Measurements from ENCODE around the gene GPHN. TPM values are rescaled to one million over a fixed set of nuclear protein-coding genes. Genes with fewer than 3 reads are reported as not detected.
"Not testable (repeated sequence)": the region's sequence is repeated elsewhere in the genome, so short reads cannot be mapped to it uniquely, and the experiment has no call there.

GPHN gene
- polyA plus RNA-seq, 1 of the 3 experiments (the other 2 are of a cell fraction): 6.9 TPM

DNA sequence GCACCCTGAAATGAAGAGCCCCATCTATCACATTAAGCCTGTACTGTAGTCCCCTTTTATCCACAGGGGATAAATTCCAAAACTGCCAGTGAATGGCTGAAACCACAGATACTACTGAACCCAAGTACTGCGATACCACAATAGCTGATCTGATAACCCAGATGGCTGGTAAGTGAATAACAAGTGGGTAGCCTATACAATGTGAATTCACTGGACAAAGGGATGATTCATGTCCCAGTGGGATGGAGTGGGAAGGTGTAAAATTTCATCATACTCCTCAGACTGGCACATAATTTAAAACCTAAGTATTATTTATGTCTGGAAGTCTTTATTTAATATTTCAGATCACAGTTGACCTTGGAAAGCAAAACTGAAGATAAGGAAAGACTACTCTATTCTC lies 201.3 kb downstream of the GPHN start:
- CTCF ChIA-PET: no interaction called here
- H2AFZ ChIP-seq (ENCODE audit: low read depth): no peak overlapping the region
- no peaks in the 10 kb centered on the region for H3K4me1 ChIP-seq (ENCODE audit: control insufficient read depth in 1 of 2, insufficient read depth in 2 of 2, low read depth in 1 of 2, low read length in 1 of 2)
- TF ChIP-seq SIN3A (IDR thresholded peaks at IDR 0.05; ENCODE audit: borderline replicate concordance, low read depth, low read length) (no peak), NFIC (IDR thresholded peaks at IDR 0.05; ENCODE audit: borderline replicate concordance) (no peak), TCF12 (IDR thresholded peaks at IDR 0.05) (no peak), EP300 (IDR thresholded peaks at IDR 0.05; ENCODE audit: borderline replicate concordance in 1 of 2, low read depth in 1 of 2, low read length in 1 of 2) (no peak), POLR2AphosphoS5 (IDR thresholded peaks at IDR 0.05; ENCODE audit: low read depth, low read length) (no peak), RFX5 (IDR thresholded peaks at IDR 0.05; ENCODE audit: low read length) (no peak), MXI1 (IDR thresholded peaks at IDR 0.05; ENCODE audit: low read depth, low read length) (no peak), NRF1 (IDR thresholded peaks at IDR 0.05; ENCODE audit: low read depth, low read length) (no peak), TEAD4 (IDR thresholded peaks at IDR 0.05; ENCODE audit: borderline replicate concordance, insufficient read depth) (no peak), FOSL2 (IDR thresholded peaks at IDR 0.05; ENCODE audit: borderline replicate concordance, low read depth) (no peak), RXRA (IDR thresholded peaks at IDR 0.05; ENCODE audit: borderline replicate concordance, low read depth) (no peak)
- TF ChIP-seq, protein P1, sequence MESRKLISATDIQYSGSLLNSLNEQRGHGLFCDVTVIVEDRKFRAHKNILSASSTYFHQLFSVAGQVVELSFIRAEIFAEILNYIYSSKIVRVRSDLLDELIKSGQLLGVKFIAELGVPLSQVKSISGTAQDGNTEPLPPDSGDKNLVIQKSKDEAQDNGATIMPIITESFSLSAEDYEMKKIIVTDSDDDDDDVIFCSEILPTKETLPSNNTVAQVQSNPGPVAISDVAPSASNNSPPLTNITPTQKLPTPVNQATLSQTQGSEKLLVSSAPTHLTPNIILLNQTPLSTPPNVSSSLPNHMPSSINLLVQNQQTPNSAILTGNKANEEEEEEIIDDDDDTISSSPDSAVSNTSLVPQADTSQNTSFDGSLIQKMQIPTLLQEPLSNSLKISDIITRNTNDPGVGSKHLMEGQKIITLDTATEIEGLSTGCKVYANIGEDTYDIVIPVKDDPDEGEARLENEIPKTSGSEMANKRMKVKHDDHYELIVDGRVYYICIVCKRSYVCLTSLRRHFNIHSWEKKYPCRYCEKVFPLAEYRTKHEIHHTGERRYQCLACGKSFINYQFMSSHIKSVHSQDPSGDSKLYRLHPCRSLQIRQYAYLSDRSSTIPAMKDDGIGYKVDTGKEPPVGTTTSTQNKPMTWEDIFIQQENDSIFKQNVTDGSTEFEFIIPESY (IDR thresholded peaks at IDR 0.05; ENCODE audit: borderline replicate concordance, low read depth): no peak
- H3K4me3 ChIP-seq (ENCODE audit: low read depth in 2 of 2, low read length in 1 of 2): no peak overlapping the region
- H3K36me3 ChIP-seq (replicated peaks in 1 of 2; ENCODE audit: control insufficient read depth in 1 of 2, insufficient read depth in 2 of 2, low read length in 1 of 2): no peaks in the 10 kb centered on the region
- WGBS (ENCODE audit: low lambda C conversion rate): 42% methylated on average over 1 of the region's 1 CpG
- no peaks in the 10 kb centered on the region for H3K9me2 ChIP-seq
- H4K20me1 ChIP-seq (ENCODE audit: insufficient read depth): no peaks in the 10 kb centered on the region
- H3K9ac ChIP-seq: no peak overlapping the region
- no peak for DNase-seq
- H3K27ac ChIP-seq (ENCODE audit: low read depth in 2 of 2, low read length in 1 of 2): no peak overlapping the region
- no peaks in the 10 kb centered on the region for H3K9me3 ChIP-seq
- no peaks in the 10 kb centered on the region for H3F3A ChIP-seq (replicated peaks; ENCODE audit: insufficient read depth)
- POLR2A ChIA-PET: no interaction called here
- no peaks in the 10 kb centered on the region for H3K27me3 ChIP-seq (ENCODE audit: insufficient read depth)
- no peak overlapping the region for H3K4me2 ChIP-seq
- H3K79me2 ChIP-seq (ENCODE audit: insufficient read depth): no peaks in the 10 kb centered on the region

DNA sequence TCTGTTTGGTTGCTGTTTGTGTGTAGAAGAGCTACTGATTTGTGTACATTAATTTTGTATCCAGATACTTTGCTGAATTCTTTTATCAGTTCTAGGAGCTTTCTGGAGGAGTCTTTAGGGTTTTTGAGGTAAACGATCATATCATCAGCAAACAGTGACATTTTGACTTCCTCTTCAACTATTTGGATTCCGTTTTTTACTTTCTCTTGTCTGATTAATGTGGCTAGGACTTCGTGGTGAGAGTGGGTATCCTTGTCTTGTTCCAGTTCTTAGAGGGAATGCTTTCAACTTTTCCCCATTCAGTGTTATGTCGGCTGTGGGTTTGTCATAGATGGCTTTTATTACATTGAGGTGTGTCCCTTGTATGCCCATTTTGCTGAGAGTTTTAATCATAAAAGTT lies 206.3 kb downstream of the GPHN start:
- H2AFZ ChIP-seq (ENCODE audit: low read depth); H3K27ac ChIP-seq (ENCODE audit: low read depth in 2 of 2, low read length in 1 of 2); H3K4me3 ChIP-seq (ENCODE audit: low read depth in 2 of 2, low read length in 1 of 2); H3K4me1 ChIP-seq (ENCODE audit: control insufficient read depth in 1 of 2, insufficient read depth in 2 of 2, low read depth in 1 of 2, low read length in 1 of 2); POLR2A ChIA-PET; DNase-seq; H3K79me2 ChIP-seq (ENCODE audit: insufficient read depth); H3K27me3 ChIP-seq (ENCODE audit: insufficient read depth); H3K9ac ChIP-seq; CTCF ChIA-PET; H4K20me1 ChIP-seq (ENCODE audit: insufficient read depth); H3K9me2 ChIP-seq; H3K36me3 ChIP-seq (replicated peaks in 1 of 2; ENCODE audit: control insufficient read depth in 1 of 2, insufficient read depth in 2 of 2, low read length in 1 of 2); H3K9me3 ChIP-seq; H3K4me2 ChIP-seq; H3F3A ChIP-seq (replicated peaks; ENCODE audit: insufficient read depth): not testable (repeated sequence)
- WGBS (ENCODE audit: low lambda C conversion rate): 61% methylated on average over 4 of the region's 4 CpGs

DNA sequence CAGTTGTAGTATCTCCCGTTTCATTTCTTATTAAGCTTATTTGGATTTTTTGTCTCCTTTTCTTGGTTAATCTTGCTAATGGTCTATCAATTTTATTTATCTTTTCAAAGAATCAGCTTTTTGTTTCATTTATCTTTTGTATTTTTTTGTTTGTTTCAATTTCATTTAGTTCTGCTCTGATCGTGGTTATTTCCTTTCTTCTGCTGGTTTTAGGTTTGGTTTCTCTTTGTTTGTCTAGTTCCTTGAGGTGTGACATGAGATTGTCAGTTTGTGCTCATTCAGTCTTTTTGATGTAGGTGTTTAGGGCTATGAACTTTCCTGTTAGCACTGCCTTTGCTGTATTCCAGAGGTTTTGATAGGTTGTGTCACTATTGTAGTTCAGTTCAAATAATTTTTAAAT lies 207.4 kb downstream of the GPHN start:
- CTCF ChIA-PET: not testable (repeated sequence)
- WGBS (ENCODE audit: low lambda C conversion rate): 80% methylated on average over 2 of the region's 2 CpGs

More for the DNA sequence above, 207.4 kb downstream of the GPHN start:
- H3K79me2 ChIP-seq (ENCODE audit: insufficient read depth); H3K27ac ChIP-seq (ENCODE audit: low read depth in 2 of 2, low read length in 1 of 2); H3K36me3 ChIP-seq (replicated peaks in 1 of 2; ENCODE audit: control insufficient read depth in 1 of 2, insufficient read depth in 2 of 2, low read length in 1 of 2); H3K27me3 ChIP-seq (ENCODE audit: insufficient read depth); H3K4me1 ChIP-seq (ENCODE audit: control insufficient read depth in 1 of 2, insufficient read depth in 2 of 2, low read depth in 1 of 2, low read length in 1 of 2); H4K20me1 ChIP-seq (ENCODE audit: insufficient read depth); POLR2A ChIA-PET; H3K4me3 ChIP-seq (ENCODE audit: low read depth in 2 of 2, low read length in 1 of 2); H3F3A ChIP-seq (replicated peaks; ENCODE audit: insufficient read depth); H3K9me2 ChIP-seq; H3K9me3 ChIP-seq; H3K9ac ChIP-seq; H3K4me2 ChIP-seq; DNase-seq; H2AFZ ChIP-seq (ENCODE audit: low read depth): not testable (repeated sequence)

Measured in SK-N-SH (cell line).